NAMALWA (cell line): ENCODE results near the gene NDUFB11.
A peak's percentile ranks its signal among the peaks of the same experiment; 100 is the strongest.
"Not testable (repeated sequence)": the region's sequence is repeated elsewhere in the genome, so short reads cannot be mapped to it uniquely, and the experiment has no call there.

Experiments
- DNase-seq: peaks from one replicate; pipeline ENCODE4 v3.0.0-alpha.2; 2015; ENCODE audit warnings: low spot score

The NDUFB11 gene

GRCh38 chrX:47146121-47146935, 1.8 kb upstream of the NDUFB11 start:
- DNase-seq: no peak

DNA sequence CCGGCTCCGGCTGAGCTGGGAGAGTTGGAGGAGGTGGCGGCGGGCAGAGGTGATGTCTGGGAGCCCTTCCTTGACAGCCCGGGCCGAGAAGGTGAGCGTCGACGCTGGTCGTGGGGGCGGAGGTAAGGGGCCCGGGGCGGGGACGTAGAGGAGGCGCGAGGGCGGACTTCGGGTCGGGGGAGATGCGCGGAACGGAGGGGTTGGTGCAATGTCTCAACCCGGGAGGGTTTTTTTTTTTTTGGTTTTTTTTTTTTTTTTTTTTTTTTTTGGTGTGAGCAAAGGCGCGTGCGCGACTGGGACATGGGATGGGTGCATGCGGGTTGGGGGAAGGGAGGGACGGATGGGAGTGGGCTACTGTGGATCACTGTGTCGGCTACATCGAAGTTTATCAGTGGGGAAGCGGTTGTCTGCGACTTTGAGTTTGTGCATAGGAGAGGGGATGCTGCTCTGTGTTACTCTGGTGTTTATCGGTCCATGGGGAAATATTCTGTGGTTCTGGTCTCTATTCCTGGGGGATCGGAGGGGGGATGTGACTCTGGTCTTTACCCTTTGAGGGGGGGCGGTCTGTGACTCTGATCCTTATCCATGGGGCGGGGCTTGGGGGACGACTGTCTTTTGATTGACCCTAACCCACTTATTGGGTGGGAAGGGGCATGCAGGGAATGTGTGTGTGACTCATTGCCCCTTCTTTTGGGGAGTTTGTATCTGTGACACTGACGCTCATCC, 1.1 kb upstream of the NDUFB11 start:
- DNase-seq: no peak

- DNase-seq: no peak
These were observed 442 bp downstream of the NDUFB11 start for GRCh38 chrX:47143894-47144625.

DNA sequence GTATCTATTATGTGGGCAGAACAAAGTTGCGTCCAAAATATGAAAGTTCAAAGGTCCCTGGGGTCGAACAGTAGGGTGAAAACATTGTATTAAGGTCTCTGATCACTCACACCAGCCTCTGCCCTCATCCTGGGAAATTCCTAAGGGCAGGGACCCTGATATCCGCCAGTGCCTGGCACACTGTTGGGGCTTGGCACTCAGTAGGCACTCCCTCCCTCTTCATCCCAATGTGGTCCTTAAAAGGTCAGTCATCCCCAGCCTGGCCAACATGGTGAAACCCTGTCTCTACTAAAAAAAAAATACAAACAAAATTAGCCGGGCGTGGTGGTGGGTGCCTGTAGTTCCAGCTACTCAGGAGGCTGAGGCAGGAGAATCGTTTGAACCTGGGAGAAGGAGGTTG, 6.3 kb downstream of the NDUFB11 start:
- no peak for DNase-seq

DNA sequence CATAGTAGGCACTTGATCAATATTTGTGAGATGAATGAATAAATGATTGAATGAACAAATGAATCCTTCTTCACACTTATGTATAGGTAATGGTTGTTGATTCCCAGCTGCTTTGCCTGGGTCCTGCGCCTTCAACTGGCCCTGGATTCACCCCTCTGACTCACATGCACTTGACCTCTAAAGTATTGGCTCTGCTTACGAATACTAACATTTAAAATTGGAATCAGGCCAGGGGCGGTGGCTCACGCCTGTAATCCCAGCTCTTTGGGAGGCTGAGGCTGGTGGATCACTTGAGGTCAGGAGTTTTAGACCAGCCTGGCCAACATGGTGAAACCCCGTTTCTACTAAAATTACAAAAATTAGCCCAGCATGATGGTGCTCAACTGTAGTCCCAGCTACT, 8.9 kb downstream of the NDUFB11 start:
- not testable (repeated sequence) for DNase-seq

DNA sequence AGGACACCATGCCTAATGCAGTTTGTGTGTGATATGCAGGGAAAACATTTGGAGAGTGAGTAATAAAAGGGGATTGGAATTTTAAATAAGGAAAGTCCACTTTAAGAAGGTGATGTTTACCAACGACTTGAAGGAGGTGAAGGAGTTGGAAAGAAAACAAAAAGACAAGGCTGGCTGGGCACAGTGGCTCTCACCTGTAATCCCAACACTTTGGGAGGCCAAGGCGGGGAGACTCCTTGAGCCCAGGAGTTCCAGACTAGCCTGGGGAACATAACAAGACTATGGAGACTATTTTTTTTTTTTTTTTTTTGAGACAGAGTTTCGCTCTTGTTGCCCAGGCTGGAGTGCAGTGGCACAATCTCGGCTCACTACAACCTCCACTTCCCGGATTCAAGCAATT, 11.0 kb downstream of the NDUFB11 start:
- no peak for DNase-seq

DNA sequence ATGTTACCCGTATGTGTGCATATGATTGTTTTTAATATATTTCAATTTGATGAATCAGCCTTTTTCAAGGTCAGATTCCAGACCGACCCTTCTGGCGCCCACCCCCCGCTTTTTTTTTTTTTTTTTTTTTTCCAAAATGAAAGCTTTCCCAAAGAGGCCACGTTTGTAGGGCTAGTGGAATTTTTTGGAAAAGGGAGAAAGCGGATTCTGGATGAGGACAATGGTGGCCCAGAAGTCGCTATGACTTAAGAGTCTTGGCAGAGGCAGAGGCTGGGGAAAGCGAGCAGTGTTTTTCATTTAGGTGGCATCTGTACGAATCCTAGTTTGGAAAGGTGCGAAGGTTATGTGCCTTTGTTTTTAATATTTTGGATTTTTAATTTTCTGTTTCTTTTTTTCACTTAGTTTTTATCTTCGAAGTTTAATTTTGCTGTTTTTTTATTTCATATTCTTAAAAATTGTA, 14.6 kb downstream of the NDUFB11 start:
- no peak for DNase-seq

GRCh38 chrX:47129157-47129898, 15.2 kb downstream of the NDUFB11 start:
- peak; percentile 96 for DNase-seq

- not testable (repeated sequence) for DNase-seq
These were observed 20.0 kb downstream of the NDUFB11 start for GRCh38 chrX:47124466-47124865.

DNA sequence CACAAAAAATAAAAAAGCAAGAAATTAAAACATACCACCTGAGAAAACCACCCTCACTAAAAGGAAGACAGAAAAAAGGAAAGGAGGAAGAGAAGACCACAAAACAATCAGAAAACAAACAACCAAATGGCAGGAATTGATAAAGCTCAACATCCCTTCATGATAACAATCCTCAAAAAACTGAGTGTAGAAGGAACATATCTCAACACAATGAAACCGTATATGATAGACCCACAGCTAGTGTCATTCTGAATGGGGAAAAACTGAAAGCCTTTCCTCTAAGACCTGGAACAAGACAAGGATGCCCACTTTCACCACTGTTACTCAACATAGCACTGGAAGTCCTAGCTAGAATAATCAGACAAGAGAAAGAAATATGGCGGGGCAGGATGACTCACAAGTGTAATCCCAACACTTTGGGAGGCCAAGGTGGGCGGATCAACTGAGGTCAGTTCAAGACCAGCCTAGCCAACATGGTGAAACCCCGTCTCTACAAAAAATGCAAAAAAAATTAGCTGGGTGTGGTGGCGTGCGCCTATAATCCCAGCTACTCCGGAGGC, 27.9 kb downstream of the NDUFB11 start:
- not testable (repeated sequence) for DNase-seq

- no peak for DNase-seq
These were observed 32.1 kb downstream of the NDUFB11 start for GRCh38 chrX:47112316-47112954.

DNA sequence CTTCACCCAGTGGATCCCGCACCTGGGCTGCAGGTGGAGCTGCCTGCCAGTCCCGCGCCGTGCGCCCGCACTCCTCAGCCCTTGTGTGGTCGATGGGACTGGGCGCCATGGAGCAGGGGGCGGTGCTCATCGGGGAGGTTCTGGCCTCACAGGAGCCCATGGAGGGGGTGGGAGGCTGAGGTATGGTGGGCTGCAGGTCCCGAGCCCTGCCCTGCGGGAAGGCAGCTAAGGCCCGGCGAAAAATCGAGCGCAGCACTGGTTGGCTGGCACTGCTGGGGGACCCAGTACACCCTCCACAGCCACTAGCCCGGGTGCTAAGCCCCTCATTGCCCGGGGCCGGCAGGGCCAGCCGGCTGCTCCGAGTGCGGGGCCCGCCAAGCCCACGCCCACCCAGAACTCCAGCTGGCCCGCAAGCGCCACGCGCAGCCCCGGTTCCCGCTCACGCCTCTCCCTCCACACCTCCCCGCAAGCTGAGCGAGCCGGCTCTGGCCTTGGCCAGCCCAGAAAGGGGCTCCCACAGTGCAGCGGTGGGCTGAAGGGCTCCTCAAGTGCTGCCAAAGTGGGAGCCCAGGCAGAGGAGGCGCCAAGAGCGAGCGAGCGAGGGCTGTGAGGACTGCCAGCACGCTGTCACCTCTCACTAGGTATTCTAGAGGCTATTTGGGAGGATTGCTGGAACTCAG, 33.4 kb downstream of the NDUFB11 start:
- DNase-seq: not testable (repeated sequence)

- no peak for DNase-seq
These were observed 43.3 kb downstream of the NDUFB11 start for GRCh38 chrX:47101206-47101605.

GRCh38 chrX:47098338-47099094, 46.0 kb downstream of the NDUFB11 start:
- DNase-seq: no peak

DNA sequence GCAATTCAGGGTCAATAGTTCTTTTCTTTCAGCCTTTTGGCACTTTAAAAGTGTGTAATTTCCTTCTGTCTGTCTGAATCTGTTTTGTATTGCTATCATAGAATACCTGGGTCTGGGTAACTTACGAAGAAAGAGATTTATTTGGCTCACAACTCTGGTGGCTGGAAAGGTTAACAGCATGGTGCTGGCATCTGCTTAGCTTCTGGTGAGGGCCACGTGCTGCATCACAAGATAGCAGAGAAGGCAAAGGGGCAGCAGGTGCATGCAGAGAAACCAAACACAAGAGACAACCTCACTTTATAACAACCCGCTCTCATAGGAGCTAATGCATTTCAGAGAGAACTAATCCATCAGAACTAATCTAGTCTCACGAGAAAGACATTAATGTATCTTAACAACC, 47.5 kb downstream of the NDUFB11 start:
- DNase-seq: peak; percentile 4

GRCh38 chrX:47093860-47094259, 50.6 kb downstream of the NDUFB11 start:
- DNase-seq: no peak

GRCh38 chrX:47093248-47093647, 51.3 kb downstream of the NDUFB11 start:
- peak; percentile 50 for DNase-seq
